HG03439 (cell line): ENCODE results near the gene NGEF.
"Not testable (repeated sequence)": the region's sequence is repeated elsewhere in the genome, so short reads cannot be mapped to it uniquely, and the experiment has no call there.

Source experiments
- ATAC-seq: cut with Tn5 transposase; IDR thresholded peaks from one replicate; pipeline ENCODE4 v1.9.1; 2021; ENCODE audit warnings: mild to moderate bottlenecking, moderate library complexity; ENCODE audit not compliant: unreplicated experiment

NGEF gene

DNA sequence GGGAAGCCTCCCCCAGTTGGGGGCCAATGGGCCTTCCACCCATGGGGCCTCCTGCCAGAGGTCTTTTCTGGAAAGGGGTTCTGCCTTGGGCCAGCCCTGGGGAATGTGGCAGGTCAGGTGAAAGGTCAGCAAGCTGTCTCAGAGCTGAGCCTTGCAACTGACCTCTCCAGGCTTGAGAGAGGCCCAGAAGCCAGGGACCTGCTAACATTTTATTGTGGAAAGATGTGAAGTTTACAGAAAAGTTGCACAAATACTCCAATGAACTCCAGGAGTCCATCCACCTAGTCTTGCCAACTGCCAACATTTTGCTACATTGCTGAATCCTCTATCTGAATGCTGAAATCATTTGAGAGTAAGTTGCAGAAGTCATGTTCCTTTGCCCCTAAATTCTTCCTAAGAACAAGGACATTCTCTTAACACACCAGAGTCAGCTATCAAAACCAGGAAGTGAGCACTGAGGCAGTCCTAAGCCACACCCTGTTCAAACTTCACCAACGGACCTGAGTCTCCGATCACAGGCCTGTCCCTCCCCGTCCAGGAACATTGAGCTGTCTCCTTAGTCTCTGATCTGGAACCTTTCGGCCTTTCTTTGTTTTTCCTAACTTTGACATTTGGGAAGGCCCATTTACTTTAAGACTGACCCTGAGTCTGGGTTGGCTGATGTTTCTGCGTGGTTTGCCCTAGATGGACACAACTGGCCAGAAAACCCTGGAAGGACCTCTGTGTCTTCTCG is 139.0 kb downstream of the NGEF start:
- ATAC-seq: no peak

DNA sequence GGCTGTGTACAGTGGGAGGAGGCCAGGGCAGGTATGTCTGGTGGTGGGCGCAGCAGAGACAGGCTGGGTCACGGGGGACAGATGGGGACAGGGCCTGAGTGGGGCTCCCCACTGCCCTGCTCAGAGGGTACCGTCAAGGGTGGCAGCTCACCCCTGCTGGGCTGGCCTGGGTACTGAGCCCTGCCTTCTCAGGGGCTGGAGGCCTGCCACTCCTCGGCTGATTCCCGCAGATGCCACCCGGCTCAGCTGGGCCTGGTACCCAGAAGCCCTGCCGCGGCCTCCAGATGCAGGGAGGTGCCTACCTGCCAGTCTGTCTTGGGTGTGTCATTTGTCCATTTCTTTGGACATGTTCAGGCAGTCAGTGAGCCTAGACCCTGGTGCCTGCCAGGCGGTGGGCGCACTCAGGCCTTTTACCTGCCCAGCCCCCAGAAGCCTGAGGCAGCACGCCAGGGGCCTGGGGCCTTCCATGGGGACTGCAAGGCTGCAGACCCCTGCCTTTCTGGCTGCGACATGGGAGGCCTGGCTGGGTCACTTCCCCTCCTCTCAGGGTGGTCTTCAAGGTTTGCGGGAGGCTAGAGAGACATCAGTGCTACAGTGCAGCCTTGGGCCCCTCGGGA is 139.7 kb downstream of the NGEF start:
- no peak for ATAC-seq

DNA sequence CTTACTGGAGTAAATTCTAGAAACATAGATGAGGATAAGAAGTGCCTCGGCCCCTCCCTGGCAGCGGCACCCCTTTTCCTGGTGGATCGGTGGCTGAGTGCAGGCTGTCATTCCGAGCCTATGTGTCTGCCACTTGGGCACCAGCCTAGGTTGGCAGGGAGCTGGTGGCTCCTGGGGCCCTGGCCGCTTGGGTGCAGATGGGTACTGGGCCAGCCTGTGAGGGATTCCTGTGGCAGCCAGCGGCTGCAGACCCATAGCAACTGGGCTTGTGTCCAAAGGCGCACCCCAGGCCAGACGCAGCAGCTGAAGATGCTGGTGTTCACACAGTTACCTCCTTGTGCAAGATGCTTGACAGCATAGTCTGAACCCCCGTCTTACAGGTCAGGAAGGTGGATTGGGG is 140.2 kb downstream of the NGEF start:
- no peak for ATAC-seq

DNA sequence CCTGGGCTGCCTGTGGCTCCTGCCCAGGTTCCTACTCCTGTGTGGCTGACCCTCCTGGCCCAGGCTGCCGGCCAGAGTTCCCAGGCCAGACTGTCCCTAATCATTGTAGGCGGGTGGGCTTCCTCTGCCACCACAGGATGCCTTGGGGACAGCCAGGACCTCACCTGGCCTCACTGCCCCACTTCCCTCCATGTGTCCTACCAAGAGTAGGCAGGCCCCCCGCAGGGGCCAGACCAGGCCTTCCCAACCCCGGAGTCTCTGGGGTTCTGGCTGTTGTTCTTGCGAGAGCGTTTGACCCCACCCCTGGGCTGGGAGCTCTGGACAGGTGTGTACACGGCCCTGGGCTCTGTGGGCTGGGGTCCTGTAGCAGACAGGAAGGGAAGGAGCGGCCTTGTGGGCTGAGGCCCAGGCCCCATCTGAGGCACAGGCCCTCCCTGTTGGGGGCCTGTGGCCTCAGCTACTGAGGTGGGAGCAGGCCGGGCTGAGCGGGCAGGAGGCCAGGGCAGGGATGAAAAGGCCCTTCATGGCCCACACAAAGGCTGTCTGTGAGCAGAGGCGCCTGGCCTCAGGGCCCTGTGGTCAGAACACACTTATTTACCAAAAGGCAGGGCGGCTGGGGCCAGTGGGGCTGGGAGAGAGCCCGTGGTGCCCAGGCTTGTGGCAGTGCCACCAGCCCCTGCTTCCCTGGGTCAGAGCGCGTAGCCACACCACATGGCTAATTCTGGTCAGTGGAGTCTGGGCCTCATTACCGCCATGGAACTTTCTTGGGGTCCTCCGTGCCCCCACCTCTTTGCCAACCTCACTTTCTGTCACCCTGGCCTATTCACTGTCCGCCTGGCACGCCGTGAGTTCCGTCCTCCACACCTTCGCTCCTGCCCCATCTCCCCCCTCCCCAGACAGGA is 141.0 kb downstream of the NGEF start:
- no peak for ATAC-seq

DNA sequence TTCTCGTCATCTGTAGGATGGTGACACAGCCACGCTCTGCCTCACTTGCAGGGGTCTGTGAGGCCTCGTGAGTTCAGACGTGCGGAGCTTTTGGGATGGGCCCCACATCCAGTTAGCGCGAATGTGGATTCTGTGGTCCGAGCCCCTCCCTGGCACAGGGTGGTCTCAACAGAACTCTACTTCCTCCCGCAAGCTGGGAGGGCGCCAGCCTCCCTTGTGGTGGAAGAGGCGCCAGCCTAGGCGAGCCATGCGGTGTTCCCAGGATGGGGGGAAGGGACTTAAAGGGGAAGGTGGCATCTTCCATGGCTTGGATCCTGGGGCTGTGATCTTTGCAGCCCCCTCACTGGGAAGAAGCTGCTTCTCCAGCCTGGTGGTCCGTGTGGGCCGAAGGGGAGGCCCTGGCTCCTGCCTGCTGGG is 141.6 kb downstream of the NGEF start:
- no peak for ATAC-seq

DNA sequence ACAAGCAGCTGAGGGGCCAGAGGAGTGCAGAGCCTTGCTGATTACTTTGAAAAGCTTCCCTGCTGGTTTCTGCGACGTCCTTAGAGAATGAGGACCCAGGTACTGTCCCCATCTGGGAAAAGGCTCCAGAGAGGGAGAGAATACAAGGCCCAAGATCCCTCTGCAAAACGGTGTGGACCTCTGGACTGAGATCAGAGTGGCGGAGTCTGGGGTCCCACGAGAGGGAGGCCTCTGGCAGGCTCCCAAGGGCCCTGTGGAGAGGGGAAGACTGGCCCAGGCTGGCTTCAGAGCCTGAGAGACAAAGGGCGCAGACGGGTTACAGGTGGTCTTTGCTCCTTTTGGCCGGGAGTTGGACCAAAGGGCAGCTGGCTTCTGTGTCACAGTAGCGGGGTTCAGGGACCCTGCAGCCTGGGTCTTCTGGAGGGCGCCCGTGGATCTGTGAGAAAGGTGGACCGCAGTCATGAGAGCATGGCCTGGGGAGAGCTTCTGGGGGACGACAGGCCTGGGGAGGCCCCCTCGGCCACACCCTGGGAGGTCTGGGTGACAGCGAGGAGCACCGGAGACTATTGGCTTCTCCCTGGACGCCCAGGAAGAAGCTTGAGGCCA is 142.2 kb downstream of the NGEF start:
- ATAC-seq: no peak

DNA sequence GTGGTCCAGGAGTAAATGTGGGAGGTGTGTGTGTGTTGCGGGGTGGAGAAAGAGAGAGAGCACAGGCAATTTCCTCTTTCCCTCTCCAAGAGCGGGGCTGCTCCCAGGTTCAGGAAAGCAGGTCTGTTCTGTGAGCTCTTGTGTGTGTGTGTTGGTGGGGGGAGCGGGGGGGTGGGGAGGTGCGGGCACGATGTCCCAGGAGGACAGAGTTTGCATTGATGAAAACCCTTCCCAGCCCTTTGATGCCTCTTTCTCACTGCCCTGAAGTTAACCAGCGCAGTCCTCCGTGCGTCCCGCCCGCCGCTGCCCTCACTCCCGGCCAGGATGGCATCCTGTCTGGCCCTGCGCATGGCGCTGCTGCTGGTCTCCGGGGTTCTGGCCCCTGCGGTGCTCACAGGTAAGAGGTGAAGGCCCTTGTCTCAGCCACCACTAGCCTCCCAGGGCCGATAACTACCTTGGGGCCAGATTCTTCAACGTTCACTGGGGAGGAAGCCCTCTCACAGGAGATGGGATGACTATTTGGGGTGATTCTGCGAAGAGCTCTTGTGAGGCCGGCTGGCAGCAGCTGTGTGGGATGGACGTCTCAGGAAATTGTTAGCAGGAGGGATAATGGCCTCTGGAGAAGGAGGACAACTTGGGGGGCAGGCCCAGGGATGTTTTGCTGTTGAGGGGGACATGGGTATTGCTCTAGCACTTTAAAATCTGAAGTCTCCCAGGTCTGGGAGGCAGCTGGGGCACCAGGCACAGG is 142.9 kb downstream of the NGEF start, which contains the start of gene SNORC:
TSS of gene SNORC (plus strand) at position 247 of the 748 bp plus-strand sequence. CDS start at position 325, 78 bp downstream.
- ATAC-seq: no peak

DNA sequence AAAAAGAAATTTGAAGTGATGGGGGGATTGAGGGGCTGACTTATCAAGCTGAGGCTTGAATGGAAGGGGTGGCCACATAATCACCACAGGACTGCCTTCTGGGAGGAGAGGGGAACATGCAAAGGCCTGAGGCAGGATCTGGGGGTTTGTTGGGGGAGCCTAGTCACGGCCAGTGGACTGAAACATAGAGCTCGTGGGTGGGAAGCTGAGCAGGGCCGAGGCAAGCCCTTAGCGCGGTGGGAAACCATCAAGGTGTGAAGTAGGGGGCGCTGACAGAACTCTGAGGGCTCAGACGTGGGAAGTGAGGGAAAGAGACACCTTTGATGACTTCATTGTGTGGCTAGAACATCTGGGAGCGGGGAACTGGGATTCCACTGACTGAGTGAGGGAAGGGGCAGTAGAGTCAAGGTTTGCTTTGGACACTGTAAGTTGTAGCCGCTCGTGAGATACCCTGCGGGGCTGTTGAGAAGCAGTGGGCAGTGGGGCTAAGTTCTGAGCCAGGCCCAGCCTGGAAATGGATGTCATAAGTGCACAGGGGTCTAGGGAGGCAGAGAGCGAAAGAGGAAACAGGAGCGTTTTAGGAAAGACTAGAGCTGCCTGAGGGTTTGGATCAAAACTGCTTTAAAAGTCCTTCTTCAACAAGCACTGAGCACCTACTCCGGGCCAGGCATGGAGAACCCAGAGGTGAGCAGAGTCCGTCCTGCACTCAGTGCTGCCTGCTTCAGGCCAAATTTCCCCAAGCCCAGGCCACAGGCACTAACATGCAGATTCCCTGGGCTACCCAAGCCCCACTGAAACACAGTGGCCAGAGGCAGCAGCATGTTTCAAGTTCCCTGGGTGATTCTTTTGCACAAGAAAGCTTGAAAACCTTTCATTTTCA is 143.7 kb downstream of the NGEF start:
- no peak for ATAC-seq

DNA sequence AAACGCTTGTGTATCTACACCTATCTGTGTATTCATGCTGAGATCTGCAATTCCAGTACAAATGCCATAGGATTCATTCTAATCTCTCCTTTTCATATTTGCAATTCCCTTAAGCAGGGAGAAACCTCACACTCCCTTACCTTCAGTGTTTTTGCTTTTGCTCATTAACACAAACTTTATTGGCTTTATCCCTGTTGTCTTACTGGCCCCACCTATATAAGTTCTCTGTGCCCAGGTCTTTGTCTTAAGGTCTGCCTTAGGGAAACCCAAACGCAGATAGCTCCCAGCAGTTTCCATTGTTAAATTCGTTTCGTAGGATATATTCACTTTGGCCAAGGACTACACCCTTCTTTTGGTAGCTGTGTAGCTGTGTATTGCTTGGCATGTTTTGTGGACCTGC is 147.0 kb downstream of the NGEF start:
- no peak for ATAC-seq

DNA sequence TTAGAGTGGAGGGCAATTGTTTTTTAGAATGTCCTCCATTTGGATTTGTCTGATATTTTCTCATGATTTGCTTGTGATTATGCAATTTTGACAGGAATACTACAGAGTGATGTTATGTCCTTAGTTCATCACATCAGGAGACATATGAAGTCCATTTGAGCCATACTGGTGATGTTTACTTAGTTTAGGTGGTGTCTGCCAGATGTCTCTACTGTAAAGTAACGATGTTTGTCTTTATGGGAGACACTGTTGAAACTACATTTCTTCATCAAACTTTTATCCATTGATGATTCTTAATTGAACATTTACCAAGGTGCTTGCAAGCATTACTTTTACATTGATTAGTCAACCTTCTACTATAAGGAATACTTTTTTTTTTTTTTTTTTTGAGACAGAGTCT is 147.9 kb downstream of the NGEF start:
- no peak for ATAC-seq

DNA sequence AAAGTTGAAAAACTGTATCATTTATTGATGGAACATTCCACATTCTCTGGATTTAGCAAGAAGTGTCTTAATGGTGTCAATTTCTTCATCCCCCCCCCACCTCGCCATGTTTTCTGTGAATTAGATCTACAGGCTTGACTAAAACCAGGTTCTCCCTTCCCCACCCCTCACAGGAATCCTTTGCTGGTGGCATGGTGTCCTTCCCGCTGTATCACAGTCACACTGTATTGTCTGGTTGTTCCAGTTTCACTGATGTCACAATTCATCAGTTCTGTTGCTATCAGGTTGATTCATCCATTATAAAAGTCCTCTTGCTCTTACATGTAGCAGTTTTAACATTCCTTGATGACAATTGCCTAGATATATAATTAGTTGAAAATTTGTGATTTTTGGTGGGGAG is 149.1 kb downstream of the NGEF start:
- no peak for ATAC-seq

DNA sequence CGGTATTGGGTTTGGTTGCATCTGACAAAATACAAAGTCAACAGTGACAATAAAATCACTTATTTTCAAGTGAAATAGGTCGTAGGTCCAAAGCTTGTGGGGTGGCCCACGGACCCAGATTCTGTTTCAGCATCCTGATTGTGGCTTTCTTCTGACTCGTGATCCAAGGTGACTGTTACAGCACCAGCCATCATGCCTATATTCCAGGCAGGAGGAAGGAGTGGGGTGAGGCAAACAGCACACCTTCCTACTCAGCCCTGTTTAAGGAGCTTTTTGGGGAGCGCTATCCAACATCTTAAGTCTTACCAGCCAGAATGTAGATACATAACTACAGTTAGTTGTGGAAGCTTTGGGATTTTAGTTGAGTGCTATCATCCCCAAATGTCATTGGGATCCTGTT is 151.7 kb downstream of the NGEF start:
- no peak for ATAC-seq

DNA sequence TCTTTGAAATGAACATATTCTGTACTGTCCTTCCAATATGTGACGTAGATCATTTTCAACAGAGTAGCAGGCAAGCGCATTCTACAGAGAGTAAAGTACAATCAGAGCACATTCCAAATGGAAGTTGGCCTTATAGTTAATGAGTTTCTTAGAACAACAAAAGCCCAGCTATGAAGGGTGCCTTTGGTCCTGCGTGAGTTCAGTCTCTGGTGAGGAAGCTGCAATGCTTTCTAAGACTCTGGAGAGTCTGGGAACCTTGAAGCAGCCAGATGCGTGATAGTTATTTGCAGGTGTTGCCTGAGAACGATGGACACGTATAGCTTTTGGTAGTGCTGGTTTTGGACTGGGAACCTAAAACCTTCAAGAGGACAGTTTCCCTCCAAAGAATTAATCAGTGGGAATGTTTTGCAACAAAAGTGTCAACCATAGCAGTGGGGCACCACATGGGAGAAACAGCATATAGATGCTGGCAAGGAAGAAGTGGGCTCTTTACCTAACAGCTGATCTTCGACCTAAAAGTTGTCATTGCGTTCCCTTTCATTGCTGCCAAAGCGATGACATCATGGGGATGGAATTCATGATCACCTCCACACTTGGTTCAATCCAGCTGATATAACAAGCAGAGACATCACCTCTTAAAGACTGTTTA is 152.3 kb downstream of the NGEF start:
- ATAC-seq: no peak

DNA sequence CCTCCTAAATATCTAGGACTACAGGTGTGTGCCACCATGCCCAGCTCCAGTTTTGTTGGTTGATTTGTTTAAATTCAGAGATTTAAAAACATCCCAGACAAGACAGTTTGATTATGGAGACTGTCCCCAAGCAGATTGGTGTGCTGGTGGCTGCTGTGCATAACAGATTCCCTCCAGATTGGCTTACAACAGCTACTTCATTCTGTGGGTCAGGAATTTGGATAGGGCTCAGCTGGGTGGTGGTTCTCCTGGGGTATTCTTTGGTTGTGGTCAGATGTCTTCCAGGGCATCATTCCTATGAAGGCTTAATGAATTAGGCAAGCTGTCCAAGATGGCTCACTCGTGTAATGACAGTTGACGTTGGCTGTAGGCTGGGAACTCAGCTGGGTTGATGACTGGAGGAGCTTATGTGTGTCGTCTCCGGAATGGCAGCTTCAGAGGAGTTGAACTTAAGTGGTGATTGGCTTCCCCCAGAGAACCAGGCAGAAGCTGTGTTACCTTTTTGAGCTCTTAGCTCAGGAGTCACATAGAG is 153.6 kb downstream of the NGEF start:
- ATAC-seq: no peak

DNA sequence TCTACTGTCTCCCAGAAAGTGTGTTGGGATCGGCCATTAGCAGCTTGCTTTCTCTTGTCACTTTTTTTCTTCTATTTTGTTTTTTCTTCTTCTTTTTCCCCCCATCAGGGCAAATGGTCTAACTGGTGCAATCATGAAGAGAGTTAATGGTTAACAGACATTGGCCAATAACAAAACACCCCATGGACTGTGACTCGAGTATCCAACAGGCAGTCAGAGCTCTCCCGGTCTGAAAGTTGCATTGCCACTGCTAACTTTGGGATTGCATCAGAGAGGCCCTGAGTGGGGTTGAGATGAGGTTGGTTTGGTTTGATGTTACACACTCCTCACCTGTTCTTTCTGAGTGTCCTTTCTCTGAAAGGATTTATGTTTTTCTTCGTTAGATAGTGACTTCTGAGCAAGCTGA is 155.9 kb downstream of the NGEF start:
- no peak for ATAC-seq

DNA sequence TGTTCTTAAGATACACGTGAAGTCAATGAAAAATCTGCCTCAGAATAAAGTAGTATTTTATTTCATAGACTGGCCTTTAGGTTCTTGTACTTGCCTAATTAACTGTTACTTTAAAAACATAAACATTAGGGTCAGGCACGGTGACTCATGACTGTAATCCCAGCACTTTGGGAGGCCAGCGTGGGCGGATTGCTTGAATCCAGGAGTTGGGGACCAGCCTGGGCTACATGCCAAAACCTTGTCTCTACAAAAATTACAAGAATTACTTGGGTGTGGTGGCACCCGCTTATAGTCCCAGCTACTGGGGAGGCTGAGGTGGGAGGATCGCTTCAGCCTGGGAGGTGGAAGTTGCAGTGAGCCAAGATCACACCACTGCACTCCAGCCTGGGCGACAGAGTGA is 159.0 kb downstream of the NGEF start:
- no peak for ATAC-seq

DNA sequence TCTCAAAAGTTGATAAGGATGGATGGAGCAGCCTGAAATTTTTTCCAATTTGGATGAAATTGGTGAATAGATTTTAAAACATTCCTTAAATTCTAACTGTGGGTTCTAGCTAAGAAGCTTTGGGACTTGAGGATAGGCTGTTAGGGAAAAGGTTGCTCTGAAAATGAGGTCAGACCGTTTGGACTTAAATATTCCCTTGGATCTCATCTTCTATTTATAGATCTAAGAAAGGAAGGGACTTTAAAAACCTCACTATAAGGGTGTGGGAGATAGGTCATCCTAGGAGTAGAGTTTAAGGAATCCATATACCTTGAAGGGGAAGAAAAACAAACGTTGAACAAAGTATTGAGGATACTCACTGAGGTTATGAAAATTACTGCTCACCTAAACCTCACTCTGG is 160.4 kb downstream of the NGEF start:
- ATAC-seq: no peak

DNA sequence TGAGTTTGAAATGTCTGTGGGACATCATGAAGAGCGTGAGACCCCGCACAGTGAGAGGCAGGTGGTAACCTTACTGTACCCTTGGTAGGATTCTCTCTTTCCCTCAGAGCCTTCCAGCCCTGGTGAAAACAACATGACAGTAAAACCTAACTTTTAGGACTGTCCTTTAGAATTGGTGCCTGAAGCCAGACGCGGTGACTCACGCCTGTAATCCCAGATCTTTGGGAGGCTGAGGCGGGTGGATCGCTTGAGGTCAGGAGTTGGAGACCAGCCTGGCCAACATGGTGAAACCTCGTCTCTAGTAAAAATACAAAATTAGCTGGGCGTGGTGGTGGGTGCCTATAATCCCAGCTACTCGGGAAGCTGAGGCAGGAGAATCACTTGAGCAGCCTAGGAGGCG is 161.0 kb downstream of the NGEF start:
- ATAC-seq: not testable (repeated sequence)

DNA sequence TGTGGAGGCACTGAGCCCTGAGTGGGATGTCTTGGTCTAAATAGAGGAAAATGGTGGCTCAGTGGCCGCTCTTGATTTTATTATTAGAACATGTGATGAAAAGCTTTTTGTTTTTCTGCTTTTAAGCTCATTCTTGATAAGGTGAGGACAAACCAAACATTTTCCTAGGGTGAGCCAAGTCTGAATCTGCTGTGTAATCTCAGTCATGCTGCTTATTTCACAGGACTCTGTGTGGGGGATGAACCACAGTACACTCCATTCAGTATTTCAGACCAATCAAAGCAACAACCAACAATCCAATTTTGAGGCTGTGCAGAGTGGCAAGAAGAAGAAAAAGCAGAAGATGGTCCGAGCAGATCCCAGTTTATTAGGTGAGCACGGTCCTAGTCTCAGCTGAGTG is 163.0 kb downstream of the NGEF start:
- no peak for ATAC-seq
